Liver (tissue), 3 donors: Measurements from ENCODE around the gene APBA2.

Experiments
- CTCF ChIP-seq: fragments of 150-350 bp; IDR thresholded peaks from 2 replicates; pipeline ENCODE4 v1.5.1; 2017; ENCODE audit warnings: improper control_type of control experiment, low read depth, low read length; ENCODE audit not compliant: missing input control
- EGR1 ChIP-seq, 2 donors: IDR thresholded peaks; 2 replicates each; pipeline ENCODE4 v1.6.1; 2016 to 2018; ENCODE audit warnings: antibody characterized with exemption in 2 of 2, low read depth in 2 of 2
- MAX ChIP-seq: IDR thresholded peaks from 2 replicates; pipeline ENCODE4 v1.6.1; 2016; ENCODE audit warnings: antibody characterized with exemption
- RAD21 ChIP-seq, 2 donors: IDR thresholded peaks; 2 replicates each; pipeline ENCODE4 v1.6.1; 2016; ENCODE audit warnings: antibody characterized with exemption in 2 of 2, mild to moderate bottlenecking in 2 of 2
- RXRA ChIP-seq, 2 donors: IDR thresholded peaks; 2 replicates each; pipeline ENCODE4 v1.6.1; 2017 to 2018; ENCODE audit warnings: antibody characterized with exemption in 2 of 2, mild to moderate bottlenecking in 1 of 2
- TAF1 ChIP-seq: conservative IDR thresholded peaks from 2 replicates; pipeline ENCODE4 v1.6.1; 2016; ENCODE audit warnings: antibody characterized with exemption, mild to moderate bottlenecking
- ZBTB33 ChIP-seq: IDR thresholded peaks from 2 replicates; pipeline ENCODE4 v1.6.1; 2016; ENCODE audit warnings: antibody characterized with exemption
- TF ChIP-seq, protein P1 (sequence below): IDR thresholded peaks from 2 replicates; pipeline ENCODE4 v1.6.1; 2016; ENCODE audit warnings: antibody characterized with exemption, mild to moderate bottlenecking
- donor health status: healthy.
- donor health status: healthy.

DNA sequence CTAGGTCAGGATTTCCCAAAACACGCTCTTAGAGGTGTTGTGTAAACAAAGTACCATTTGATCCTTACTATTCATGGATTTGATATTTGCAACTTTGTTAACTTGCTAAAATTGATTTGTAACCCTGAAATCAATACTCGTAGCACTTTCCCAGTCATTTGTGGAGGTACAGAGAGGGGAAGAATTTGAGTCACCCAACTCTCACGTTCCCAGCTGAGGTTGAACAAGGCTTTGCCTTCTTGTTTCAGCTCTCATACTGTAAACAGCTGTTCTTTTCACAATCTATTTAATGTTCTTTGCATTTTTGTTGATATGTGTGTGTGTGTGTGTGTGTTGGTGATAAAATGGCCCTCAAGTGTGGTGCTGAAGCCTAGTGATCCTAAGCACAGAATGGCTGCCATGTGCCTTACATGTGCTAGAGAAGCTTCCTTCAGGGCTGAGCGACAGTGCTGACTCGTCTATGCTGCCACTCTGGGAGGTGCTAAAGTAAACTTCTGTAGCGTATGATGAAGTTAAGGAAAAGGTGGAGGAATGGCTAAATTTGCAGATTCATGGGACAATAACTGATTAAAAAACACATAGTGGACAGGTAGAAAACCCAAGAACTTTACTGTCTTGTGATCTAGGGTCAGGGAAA lies 173.2 kb downstream of the APBA2 start:
- TF ChIP-seq CTCF (no peak), RXRA (IDR thresholded peaks at IDR 0.05) (no peak), MAX (no peak), TAF1 (no peak), ZBTB33 (no peak), EGR1 (IDR thresholded peaks at IDR 0.05; ENCODE audit: low read depth in 2 of 2) (no peak), RAD21 (IDR thresholded peaks at IDR 0.05) (no peak)
- TF ChIP-seq, protein P1, sequence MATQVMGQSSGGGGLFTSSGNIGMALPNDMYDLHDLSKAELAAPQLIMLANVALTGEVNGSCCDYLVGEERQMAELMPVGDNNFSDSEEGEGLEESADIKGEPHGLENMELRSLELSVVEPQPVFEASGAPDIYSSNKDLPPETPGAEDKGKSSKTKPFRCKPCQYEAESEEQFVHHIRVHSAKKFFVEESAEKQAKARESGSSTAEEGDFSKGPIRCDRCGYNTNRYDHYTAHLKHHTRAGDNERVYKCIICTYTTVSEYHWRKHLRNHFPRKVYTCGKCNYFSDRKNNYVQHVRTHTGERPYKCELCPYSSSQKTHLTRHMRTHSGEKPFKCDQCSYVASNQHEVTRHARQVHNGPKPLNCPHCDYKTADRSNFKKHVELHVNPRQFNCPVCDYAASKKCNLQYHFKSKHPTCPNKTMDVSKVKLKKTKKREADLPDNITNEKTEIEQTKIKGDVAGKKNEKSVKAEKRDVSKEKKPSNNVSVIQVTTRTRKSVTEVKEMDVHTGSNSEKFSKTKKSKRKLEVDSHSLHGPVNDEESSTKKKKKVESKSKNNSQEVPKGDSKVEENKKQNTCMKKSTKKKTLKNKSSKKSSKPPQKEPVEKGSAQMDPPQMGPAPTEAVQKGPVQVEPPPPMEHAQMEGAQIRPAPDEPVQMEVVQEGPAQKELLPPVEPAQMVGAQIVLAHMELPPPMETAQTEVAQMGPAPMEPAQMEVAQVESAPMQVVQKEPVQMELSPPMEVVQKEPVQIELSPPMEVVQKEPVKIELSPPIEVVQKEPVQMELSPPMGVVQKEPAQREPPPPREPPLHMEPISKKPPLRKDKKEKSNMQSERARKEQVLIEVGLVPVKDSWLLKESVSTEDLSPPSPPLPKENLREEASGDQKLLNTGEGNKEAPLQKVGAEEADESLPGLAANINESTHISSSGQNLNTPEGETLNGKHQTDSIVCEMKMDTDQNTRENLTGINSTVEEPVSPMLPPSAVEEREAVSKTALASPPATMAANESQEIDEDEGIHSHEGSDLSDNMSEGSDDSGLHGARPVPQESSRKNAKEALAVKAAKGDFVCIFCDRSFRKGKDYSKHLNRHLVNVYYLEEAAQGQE = no peak
